GM19455 (cell line): ENCODE data around the gene RNU1-4.
"Not testable (repeated sequence)": the region's sequence is repeated elsewhere in the genome, so short reads cannot be mapped to it uniquely, and the experiment has no call there.

Source experiments
- ATAC-seq: cut with Tn5 transposase; IDR thresholded peaks from one replicate; pipeline ENCODE4 v1.9.1; 2021; ENCODE audit not compliant: unreplicated experiment

RNU1-4 gene

DNA sequence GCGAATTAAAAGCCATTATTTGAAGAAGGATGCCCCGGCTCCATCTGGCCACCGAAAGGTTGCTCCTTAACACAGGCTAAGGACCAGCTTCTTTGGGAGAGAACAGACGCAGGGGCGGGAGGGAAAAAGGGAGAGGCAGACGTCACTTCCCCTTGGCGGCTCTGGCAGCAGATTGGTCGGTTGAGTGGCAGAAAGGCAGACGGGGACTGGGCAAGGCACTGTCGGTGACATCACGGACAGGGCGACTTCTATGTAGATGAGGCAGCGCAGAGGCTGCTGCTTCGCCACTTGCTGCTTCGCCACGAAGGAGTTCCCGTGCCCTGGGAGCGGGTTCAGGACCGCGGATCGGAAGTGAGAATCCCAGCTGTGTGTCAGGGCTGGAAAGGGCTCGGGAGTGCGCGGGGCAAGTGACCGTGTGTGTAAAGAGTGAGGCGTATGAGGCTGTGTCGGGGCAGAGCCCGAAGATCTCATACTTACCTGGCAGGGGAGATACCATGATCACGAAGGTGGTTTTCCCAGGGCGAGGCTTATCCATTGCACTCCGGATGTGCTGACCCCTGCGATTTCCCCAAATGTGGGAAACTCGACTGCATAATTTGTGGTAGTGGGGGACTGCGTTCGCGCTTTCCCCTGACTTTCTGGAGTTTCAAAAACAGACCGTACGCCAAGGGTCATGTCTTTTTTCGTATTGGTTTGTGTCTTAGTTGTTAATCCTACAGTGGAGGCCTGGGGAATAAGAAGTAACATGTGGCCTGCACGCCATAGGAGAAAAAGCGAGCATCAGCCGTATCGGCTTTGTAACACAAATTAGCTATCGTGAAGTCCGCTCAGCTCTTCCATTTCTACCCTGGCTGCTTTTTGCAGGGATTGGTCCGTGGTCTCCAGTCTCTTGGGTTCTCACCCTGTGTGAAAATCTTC is at the start of gene RNU1-4:
Gene RNU1-4, plus strand, starts transcription at position 470 of the 918 bp plus-strand sequence.
- ATAC-seq, result peak; percentile 99

DNA sequence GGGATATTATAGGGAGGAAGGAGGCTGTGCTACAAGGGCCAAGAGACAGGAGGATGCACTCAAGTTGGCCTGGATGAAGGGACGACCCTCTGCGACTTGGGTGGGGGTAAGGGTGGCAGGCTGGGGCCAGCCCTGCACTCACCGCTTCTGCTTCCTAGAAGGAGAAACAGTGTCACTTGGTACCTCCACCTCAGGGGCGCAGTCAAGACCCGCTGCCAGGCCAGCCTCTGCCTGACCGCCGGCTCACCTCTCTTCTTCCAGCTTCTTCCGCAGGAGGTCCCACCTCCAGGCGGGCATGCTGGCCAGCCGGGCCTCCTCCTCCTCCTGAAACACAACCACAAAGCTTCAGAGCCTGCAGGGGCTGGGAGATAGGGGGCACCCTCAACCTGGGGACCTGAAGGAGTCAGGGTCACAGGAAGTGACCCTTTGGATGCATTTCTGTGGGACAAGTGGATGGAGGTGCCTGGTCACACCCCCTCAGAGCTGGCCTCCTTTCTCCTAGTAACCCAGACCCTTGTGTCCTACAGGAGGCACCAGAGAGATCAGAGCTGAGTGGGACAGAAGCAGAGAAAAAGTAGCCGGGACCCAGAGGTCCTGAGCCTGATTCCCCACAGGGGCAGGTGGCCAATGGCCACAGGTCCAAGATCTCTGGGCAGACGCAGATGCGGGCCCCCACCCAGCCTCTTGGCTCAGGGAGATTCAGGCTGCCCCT is 49.2 kb upstream of the RNU1-4 start:
- ATAC-seq, result not testable (repeated sequence)

DNA sequence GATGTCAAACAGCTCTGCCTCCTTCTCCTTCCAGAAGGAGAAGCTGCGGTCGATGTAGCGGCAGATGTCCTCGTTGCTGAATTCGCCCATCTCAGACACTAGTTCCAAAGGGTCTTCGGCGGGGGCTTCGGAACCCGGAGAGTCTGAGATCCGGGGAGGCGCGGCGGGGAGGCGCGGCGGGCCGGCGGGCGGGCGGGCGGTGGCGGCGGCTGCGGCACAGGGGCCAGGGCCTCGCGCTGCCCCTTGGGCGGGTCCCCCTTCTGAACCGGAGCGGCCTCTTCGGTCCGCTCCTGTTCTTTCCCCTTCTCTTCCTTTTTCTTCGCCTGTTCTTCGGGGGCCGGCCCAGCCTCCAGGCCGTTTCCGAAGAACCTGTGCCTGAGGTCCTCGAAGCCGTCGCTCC is 48.0 kb upstream of the RNU1-4 start:
- ATAC-seq, result not testable (repeated sequence)

DNA sequence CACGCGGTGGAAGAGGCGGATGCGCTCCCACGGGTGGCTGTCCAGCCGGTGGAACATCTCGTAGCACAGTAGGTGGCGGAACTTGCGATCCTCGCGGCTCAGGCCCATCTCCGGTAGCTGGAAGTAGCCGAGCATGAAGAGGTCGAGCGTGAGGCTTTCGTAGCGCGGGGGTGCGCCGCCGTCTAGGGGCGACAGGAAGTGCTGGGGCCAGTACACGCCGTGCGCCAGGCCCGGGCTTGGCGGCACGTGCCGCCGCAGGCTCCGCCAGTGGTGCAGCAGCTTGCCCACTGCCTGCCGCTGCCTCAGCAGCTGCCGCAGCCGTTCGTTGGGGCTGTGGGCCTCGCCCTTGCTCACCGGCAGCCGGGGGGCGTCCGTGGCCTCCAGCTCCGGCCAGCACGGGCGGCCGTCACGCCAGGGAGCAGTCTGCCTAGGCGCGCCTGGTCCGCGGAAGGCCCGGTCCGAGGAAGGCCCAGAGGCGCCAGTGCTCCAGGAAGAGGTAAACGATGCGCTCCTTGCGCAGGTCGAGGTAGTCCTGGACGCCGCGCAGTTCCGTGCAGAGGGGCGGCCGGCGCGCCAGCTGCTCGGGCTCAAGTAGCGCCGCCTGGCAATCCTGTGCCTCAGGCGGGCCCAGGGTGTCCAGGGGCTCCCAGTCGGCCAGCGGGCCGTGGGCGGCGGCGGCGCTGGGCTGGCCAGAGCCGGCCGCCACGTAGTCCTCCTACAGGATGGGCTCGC is 47.4 kb upstream of the RNU1-4 start:
- ATAC-seq, result not testable (repeated sequence)

DNA sequence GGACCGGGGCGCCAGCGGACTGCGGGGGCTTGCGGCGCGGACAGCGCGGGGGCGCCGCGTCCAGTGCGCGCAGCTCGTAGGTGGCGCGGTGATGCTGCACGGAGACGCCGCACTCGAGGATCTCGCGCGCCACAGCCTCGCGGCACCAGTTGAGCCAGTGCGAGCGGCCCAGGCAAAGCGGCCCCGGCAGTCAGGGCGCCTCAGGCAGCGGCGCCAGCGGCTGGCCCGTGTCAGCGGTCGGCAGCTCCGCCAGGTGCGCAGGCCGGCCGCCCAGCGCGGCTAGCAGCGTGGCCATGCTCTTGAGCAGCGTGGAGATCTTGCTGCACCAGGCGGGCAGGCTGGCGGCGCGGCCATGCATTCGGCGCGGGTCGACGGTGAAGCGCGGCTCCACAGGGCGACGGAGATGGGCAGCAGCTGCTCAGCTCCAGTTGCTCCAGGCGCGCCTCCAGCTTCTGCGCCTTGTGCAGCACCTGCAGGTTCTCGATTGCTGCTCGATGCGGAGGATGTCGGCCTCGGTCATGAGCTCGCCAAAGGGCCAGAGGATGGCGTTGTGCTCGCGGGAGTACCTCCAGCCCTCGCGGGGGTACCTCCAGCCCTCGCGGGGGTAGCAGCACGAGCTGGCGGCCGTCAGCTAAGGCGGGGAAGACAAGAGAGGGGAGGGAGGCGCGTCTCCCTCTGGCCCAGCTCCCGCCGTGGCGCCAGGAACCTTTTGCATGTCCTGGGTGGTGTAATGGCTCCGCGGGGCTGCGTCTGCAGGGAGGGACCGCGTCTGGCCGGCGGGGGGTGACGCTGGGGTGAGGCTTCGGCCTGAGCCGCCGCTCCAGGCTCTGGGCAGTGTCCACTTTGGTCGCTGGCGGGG is 46.6 kb upstream of the RNU1-4 start:
- not testable (repeated sequence) for ATAC-seq

DNA sequence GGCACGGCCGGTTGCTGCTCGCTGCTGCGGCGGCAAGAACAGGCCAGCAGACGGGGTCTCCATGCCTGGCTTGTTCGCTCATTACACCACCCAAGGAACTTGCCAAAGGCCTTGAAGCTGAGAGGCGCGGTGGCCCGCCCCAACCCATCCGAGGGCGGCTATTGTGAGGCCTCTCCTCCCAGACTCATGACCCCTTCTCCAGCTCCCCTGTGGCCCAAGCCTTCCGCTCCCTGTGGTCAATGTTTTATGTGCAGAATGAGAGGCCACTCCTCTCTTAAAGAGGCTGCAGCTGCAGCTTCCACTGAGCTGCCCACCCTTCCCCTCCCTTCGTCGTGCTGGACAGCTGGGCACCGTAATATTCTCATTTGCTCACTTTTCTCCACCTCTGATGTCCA is 46.0 kb upstream of the RNU1-4 start:
- ATAC-seq, result not testable (repeated sequence)

DNA sequence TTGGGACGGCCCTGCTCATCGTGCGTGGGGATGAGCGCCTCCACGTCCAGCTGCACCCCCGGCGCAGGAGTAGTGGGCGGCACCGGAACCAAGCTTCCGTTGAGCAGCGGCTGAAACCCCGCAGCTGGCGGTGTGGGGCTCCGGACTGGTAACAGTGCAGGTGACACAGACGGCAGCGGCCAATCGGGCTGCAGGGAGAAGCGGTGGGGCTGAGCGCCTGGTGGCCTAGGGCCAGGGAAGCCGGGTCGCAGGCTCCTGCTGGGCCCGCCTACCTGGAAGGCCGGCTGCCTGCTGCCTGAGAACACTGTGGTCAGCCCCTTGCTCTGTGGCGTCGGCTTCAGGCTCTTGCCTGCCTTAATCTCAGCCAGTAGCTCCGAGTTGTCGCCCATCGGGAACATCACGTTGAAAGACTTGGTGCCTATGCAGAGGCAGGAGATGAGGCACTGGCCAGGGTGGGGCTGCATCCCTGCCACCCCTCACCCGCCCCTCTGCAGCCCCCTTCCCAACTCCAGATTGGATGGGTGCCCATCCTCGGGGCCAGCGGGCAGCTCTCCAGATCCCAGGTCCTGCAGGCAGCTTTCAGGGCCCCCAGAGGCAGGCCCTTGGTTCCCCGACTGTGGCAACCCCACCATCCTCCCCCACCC is 43.7 kb upstream of the RNU1-4 start:
- ATAC-seq, result not testable (repeated sequence)

DNA sequence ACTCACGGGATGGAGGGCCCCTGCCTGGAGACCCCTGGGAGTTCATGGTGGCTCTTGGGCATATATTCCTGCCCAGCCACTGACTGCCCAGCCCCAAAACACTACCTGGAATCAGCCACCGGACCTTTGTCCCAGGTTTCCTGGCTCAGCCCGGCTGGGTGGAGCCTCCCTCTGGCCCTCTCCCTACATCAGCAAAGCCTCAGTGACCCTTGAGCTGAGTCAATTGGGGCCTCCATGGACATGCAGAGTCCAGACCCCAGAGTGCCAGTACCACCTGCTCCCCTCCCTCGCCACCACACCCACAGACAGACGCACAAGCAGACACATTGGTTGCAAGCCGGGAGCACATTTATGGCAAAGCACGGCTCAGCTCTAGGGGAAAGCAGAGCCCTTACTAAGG is 43.2 kb upstream of the RNU1-4 start:
- ATAC-seq, result not testable (repeated sequence)

DNA sequence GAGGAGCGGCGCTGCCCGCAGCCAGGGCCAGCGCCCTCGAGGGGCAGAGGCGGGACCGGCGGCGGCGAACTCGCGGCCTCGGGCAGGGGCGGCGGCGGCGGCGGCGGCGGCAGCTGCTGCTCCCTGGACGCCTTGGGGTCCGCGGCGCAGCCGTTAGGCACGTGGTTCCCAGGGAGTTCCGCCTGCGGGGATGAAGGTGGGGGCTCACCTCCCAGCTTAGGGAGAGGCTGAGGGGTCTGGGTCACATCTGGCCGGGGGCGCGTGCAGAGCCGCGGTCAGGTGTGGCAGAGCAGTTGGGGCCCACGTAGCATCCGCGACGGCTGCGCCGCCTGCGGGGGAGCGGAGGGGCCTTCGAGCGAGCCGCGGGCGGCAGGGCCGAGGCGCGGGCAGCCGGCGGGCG is 40.9 kb upstream of the RNU1-4 start:
- ATAC-seq, result not testable (repeated sequence)

DNA sequence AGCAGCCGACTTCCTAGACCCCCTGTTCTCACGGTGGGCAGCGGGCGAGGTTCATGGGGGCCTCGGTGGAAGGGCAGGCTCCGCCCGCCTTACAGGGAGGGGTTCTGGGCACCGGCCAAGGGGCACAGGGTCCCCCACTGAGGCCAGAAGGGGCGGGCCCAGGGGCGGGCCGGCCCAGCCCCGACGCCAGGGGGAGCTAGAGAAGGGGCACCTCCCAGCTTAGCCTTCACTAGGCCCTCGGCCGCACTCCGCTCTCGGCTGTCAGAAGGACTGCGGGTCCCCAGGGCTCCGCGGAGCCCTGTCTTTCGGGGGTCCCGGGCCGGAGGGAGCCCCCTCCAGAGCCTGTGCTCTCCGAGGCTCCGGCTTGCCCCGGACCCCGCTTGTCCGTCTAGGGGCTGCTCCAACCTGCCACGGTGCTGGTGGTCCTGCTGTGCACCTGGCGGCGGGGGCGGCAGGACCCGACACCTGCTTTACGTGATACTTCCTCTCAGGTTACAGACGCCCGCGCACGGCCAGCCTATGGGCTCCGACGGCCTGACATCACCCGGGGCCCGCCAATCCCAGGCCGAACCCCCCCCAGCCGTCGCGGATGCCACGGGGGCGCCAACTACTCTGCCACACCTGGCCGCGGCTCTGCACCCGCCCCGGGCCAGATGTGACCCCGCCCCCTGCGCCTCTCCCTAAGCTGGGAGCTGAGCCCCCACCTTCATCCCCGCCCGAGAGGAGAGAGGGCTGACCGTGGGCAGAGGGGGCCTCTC is 40.0 kb upstream of the RNU1-4 start:
- not testable (repeated sequence) for ATAC-seq

DNA sequence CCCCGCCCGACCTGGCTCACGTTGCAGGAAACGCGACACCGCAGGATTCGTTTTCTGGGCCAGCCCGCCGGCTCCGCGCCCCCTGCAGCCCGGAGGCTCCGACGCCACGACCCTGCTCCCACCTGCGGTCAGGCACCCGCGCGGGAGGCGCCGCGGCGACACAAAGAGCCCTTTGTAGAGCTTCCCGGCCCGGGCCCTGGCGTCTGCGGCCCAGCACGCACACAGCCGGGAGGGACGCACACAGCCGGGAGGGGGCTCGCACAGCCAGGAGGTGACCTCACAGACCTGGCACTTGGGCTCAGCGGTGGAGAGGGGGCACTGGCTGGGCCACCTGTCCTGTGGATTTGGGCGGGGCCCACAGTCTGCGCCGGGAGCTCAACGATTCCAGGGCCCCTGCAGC is 39.1 kb upstream of the RNU1-4 start:
- ATAC-seq, result not testable (repeated sequence)

DNA sequence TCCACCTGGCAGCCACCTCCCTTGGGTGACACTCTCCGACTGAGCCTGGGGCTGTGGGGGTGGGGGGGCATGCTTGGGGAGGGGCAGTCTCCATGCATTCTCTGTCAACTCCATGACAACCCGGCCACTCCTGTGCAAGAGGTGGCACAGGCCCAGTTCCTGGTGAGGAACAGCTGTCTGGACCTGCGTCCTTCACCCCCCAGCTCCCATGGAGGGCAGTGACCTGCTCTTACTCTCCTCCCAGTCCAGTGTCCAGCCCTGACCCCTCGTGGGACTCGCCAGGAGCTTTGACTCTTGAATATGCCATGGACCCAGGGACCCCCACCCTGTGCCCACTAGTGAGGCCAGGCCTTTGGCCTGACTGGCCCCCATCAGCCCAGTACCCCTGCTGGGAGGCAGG is 38.0 kb upstream of the RNU1-4 start:
- ATAC-seq, result not testable (repeated sequence)

DNA sequence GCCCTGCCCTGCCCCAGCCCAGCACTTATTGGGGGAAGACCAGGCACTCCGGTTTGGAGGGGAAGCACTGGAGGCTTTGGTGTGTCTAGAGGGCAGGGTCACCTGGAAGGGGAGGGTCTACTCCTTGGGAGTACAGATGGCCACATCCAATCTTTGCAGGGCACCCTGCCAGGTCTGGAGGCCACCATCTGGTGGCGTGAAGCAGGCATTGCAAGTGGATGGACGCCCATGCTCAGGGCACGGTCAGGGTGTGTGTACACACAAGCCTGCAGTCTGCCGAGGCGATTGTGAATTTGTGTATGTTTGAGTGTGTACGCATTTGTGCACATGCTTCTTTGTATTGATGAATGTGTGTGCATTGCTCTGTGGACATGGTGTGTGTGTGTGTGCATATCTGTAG is 37.2 kb upstream of the RNU1-4 start:
- not testable (repeated sequence) for ATAC-seq

DNA sequence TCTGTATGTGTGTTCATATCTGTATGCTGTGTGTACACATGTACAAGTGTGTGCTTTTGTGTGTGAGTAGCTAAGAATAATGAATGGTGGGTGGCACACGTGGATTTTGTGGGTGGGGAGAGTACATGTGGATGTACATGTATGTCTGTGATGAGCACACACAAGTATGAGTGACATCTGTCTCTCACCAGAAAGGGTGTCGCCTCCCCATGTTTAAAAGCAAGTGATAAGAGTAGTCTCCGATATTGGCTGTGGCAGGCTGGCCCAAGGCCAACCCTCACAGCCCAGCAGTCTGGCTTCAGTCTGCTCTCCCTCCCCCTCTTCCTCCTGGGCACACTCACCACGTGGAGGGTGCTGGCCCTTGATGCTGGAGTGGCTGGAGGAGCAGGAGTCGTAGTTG is 36.7 kb upstream of the RNU1-4 start:
- ATAC-seq, result not testable (repeated sequence)

DNA sequence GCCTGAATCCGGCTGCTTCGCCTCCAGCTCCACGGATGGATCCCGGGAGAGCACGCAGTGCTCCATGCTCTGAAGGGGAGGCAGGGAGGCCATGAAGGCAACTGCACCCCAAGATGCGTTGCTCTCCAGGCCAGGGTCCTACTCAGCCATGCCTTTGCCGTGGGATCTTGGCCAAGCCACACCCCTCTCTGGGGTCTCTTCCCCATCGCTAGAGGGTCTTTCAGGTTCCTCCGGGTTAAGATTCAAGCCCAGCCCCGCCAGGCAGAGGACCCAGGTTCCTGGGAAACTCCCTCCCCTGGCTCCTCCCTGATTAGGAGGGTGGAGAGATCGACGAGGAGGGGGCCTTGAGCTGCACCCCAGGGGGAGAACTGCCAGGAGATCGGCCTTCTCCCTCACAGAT is 36.2 kb upstream of the RNU1-4 start:
- not testable (repeated sequence) for ATAC-seq

DNA sequence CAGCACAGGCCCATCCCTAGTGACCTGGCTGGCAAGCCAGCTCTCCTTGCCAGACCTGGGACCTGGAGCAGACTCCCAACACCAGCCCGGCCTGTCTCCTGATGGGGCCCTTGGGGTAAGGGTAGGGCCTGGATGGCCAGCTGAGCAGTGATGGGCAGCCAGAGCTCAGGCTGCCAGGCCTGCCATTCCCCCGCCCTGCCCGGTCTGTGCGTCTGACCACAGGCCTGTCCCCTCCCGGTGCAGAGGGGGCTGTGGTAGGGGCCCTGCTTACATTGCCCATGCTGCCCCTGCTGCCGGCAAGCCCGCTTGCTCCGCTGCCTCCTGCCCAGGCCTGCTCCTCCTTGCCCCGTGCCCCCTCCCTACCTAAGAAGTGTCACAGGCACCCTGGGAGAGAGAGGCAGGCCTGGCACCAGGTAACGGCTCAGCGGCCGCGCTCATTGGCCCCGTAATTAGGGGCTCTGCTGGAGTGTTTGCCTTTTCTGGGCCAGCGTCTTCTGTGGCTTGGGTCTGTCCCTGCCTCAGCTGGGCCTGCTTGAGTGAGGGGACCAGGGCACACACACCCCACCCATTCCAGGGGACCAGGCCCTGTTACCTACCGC is 35.7 kb upstream of the RNU1-4 start:
- ATAC-seq, result not testable (repeated sequence)

DNA sequence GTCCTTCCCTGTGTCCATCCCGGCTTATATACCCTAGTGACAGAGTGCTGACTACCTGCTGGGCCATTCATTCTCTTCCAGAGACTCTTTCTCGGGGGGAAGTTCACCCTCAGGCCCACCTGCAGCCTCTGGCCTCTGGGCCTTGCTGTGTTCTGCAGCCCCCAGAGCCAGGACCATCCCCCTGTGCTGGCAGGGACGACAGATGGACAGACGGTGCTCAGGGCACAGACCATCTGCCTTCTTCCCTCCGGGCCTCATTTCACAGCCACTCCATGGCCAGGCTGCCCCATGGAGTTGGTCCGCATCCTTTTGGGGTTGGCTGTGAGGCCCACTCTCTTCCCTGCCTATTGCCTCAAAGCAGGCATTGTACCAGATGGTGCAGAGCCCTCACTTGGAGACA is 34.0 kb upstream of the RNU1-4 start:
- ATAC-seq, result not testable (repeated sequence)
